Thymus (tissue), 11 donors: ENCODE results near the gene LUC7L2. TPM values are rescaled to one million over a fixed set of nuclear protein-coding genes. Genes with fewer than 3 reads are reported as not detected.
A peak's percentile ranks its signal among the peaks of the same experiment; 100 is the strongest.
"Not testable (repeated sequence)": the region's sequence is repeated elsewhere in the genome, so short reads cannot be mapped to it uniquely, and the experiment has no call there.

ENCODE experiments used
- DNase-seq, 9 donors: peaks; one replicate each; pipeline ENCODE4 v3.0.0-alpha.2; 2013; ENCODE audit warnings: low spot score in 9 of 9, low read depth in 6 of 9, missing footprints in 1 of 9
- H3K27ac ChIP-seq, 2 donors: one replicate each; pipeline ENCODE4 v1.5.1; 2013; ENCODE audit warnings: control low read depth in 1 of 2, low read depth in 1 of 2, low read length in 1 of 2, mild to moderate bottlenecking in 1 of 2, moderate library complexity in 1 of 2
- H3K27me3 ChIP-seq, 2 donors: one replicate each; pipeline ENCODE4 v1.5.1; 2013; ENCODE audit warnings: low read length in 1 of 2; ENCODE audit not compliant: control insufficient read depth in 2 of 2, insufficient read depth in 1 of 2
- H3K36me3 ChIP-seq, 2 donors: one replicate each; pipeline ENCODE4 v1.5.1; 2013; ENCODE audit warnings: low read length in 1 of 2, mild to moderate bottlenecking in 1 of 2, moderate library complexity in 1 of 2; ENCODE audit not compliant: control insufficient read depth in 2 of 2, insufficient read depth in 2 of 2
- H3K4me1 ChIP-seq, 2 donors: one replicate each; pipeline ENCODE4 v1.5.1; 2013; ENCODE audit warnings: low read length in 2 of 2; ENCODE audit not compliant: control insufficient read depth in 2 of 2, insufficient read depth in 2 of 2
- H3K4me3 ChIP-seq, 2 donors: one replicate each; pipeline ENCODE4 v1.5.1; 2013; ENCODE audit warnings: low read length in 2 of 2, control low read depth in 1 of 2, mild to moderate bottlenecking in 1 of 2
- H3K9me3 ChIP-seq, 2 donors: one replicate each; pipeline ENCODE4 v1.5.1; 2013; ENCODE audit warnings: low read length in 1 of 2, mild to moderate bottlenecking in 1 of 2; ENCODE audit not compliant: control insufficient read depth in 2 of 2, insufficient read depth in 1 of 2
- WGBS: extraction: QIAGEN DNeasy Blood & Tissue Kit; methylation state at CpG from one replicate; pipeline ENCODE4 v1.1.7; 2013; 5-methylcytosine and 5-hydroxymethylcytosine counted together
- polyA plus RNA-seq: library from polyadenylated mRNA; stranded (reverse); fragments of 200-250 nt; gene quantifications from one replicate; pipeline ENCODE4 v1.2.3, GENCODE V29; 2013
- total RNA-seq: library from RNA; stranded (reverse); fragments of 120-200 nt; gene quantifications from one replicate; pipeline ENCODE4 v1.2.4, GENCODE V29; 2013
- donor health status: healthy.

LUC7L2 gene
- total and polyA plus RNA-seq, 2 donors, result 44.1 to 108 TPM

DNA sequence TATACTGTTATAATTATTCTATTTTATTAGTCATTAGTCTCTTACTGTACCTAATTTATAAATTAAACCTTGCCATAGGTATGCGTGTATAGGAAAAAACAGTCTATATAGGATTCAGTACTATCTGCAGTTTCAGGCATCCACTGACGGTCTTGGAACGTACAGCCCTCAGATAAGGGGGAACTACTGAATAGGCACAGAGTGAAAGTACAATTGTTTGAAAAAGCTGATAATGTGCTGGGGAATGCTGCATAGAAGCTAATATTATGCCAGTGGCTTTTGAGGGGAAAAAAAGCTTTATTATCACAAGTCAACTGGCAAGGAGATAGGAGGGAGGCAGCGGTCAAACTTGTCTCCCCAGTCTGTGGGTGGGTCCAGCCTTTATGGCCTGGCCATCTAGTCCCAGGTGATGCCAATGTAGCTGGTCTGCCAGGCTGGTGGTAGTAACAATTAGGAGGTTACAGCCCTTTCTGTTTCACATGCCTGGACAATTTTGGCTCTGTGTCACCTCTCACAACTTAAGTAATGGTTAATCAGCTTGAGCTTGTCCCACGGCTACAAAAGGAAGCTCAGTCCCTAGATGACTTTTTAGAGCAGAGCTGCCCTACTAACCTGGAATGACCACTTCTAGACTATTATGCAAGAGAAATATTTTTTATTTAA, 26.9 kb upstream of the LUC7L2 start:
- no peaks in the 10 kb centered on the region for H3K27me3 ChIP-seq
- H3K36me3 ChIP-seq, result no peaks in the 10 kb centered on the region
- no peaks in the 10 kb centered on the region for H3K9me3 ChIP-seq
- 95% methylated on average over 5 of the region's 5 CpGs for WGBS
- no peak overlapping the region for H3K4me3 ChIP-seq
- H3K4me1 ChIP-seq, result no peaks in the 10 kb centered on the region
- H3K27ac ChIP-seq, result no peak overlapping the region
- no peak for DNase-seq

DNA sequence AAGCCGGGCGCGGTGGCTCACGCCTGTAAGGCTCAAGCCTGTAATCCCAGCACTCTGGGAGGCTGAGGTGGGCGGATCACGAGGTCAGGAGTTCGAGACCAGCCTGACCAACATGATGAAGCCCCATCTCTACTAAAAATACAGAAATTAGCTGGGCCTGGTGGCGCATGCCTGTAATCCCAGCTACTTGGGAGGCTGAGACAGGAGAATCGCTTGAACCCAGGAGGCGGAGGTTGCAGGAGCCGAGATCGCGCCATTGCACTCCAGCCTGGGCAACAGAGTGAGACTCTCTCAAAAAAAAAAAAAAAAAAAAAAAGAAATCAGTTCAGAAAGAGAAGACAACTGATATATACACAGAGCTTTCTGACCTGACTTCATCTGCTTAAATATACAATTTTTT, 26.3 kb upstream of the LUC7L2 start:
- not testable (repeated sequence) for H3K4me3 ChIP-seq, H3K27ac ChIP-seq, H3K9me3 ChIP-seq, H3K27me3 ChIP-seq, DNase-seq, H3K36me3 ChIP-seq, H3K4me1 ChIP-seq
- 98% methylated on average over 13 of the region's 13 CpGs for WGBS

DNA sequence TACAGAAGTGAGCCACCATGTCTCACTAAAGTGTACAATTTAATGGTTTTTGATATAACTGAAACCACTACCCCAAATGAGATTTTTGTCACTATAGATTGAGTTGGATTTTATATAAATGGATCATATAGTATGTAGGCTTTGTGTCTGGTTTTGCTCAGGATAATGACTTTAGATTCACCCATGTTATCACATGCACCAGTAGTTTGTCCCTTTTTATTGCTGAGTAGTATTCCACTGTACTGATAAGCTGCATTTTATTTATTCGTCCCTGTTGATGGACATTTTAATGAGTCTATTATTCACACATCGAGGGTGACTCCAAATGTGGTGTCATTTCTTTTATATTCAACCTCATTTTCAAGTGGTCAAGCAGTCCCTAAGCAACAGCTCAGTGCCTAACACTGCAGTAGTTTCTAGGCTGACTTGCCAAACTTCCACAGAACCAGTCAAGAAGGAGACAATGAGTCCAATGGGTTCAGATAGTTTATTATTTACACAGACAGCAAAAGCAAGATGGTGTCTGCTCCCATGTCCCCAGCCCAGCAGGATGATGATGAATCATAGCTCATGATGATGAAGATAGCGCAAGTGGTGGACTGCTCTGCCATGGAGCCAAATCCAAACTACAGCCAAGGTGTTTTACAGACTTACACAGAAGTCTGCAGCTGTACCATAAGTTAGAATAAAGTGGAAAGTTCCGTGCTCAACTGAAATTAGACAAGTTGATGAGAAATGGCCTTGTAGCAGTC, 25.1 kb upstream of the LUC7L2 start:
- no peaks in the 10 kb centered on the region for H3K9me3 ChIP-seq
- H3K36me3 ChIP-seq, result no peaks in the 10 kb centered on the region
- H3K4me1 ChIP-seq, result no peaks in the 10 kb centered on the region
- no peaks in the 10 kb centered on the region for H3K27me3 ChIP-seq
- DNase-seq, result no peak
- H3K27ac ChIP-seq, result no peak overlapping the region
- H3K4me3 ChIP-seq, result no peak overlapping the region
- 97% methylated on average over 4 of the region's 4 CpGs for WGBS

DNA sequence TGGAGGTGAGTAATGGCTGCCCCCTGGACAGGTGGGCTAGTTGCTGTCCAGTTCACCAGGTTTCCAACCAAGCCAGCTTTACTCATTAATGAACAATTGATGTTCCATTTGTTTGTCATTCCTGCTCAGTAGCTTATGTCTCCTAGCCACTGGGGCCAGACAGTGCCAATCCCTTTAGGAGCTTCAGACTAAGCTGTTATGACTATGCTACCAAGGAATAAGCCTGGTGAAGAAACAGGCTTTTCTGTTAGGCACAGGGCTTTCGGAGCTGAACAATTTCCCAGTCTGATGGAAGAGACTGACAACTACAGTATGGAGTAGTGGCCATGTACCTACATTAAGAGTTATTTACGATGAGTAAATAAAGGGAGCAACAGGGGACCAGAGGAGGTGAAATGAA, 20.7 kb upstream of the LUC7L2 start:
- H3K36me3 ChIP-seq, result no peaks in the 10 kb centered on the region
- H3K27ac ChIP-seq, result no peak overlapping the region
- H3K9me3 ChIP-seq, result peaks cover 0 to 6% of the 10 kb centered on the region in 2 donors
- no peak overlapping the region for H3K4me3 ChIP-seq
- no peaks in the 10 kb centered on the region for H3K27me3 ChIP-seq
- DNase-seq, result no peak
- H3K4me1 ChIP-seq, result peaks cover 5 to 8% of the 10 kb centered on the region in 2 donors
- 96% methylated on average over 2 of the region's 2 CpGs for WGBS

DNA sequence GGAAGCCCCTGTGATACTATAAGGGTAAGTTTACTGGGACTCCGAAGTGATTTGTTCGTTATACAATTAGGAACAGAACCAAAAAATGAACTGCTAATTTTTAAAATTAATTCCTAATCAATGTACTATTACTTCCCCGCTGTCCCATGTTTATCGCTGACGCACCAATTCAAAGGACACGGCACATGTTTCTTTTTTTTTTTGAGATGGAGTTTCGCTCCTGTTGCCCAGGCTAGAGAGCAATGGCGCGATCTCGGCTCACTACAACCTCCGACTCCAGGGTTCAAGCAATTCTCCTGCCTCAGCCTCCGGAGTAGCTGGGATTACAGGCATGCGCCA, 20.0 kb upstream of the LUC7L2 start:
- Histone ChIP-seq H3K4me1 (peaks cover 5 to 8% of the 10 kb centered on the region in 2 donors), H3K27me3 (no peaks in the 10 kb centered on the region), H3K27ac (peak overlapping the region; percentile 99 to 100), H3K9me3 (peaks cover 0 to 6% of the 10 kb centered on the region in 2 donors), H3K4me3 (peak overlapping the region; percentile 92 to 94), H3K36me3 (no peaks in the 10 kb centered on the region)
- no peak for DNase-seq
- WGBS, result 76% methylated on average over 13 of the region's 13 CpGs

DNA sequence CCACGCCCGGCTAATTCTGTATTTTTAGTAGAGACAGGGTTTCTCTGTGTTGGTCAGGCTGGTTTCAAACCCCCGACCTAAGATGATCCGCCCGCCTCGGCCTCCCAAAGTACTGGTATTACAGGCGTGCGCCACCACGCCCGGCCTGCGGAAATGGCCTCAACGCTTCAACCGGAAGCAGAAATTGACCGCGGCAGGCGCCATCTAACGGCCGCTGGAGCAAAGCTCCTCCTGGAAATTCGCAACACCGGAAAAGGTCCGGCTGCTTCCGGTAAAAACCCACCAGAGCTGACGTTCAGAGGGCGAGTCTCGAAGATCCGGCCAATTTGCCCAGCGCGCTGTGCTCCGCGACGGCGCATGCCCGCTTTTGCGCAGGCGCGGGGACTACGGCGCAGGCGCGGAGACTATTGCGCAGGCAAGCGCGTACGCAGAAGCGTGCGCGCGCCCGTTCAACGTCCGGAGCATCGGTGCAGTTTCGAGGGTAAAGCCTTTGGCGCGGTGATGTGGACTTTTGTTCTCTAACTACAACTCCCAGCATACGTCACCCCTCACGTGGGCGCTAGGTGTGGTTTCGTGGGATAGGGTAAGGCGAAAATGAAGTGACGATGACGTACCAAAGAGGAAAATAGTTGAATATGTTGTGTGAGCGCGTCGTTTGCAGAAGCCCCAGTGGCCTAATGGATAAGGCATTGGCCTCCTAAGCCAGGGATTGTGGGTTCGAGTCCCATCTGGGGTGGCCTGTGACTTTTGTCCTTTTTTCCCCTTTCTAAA, 19.5 kb upstream of the LUC7L2 start:
- H3K27me3 ChIP-seq, result no peaks in the 10 kb centered on the region
- H3K4me3 ChIP-seq, result peak overlapping the region; percentile 92 to 94
- H3K9me3 ChIP-seq, result peaks cover 0 to 6% of the 10 kb centered on the region in 2 donors
- no peaks in the 10 kb centered on the region for H3K36me3 ChIP-seq
- peak overlapping the region; percentile 99 to 100 for H3K27ac ChIP-seq
- 3% methylated on average over 66 of the region's 66 CpGs for WGBS
- DNase-seq, result peak; percentile 99 to 100 (median 100)
- peaks cover 5 to 8% of the 10 kb centered on the region in 2 donors for H3K4me1 ChIP-seq

DNA sequence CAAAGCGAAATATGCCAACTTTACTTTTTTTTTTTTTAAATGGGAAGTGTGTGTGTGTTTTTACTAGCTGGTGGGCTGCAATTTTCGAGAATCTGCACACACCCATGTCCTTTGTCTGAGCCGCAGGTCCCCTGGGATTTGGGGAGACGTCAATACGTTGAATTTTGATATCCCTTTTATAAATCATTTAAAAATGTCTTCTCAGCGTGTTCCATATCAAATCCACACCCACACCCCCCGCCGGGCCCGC, 19.0 kb upstream of the LUC7L2 start:
- Histone ChIP-seq H3K27ac (peak overlapping the region; percentile 99 to 100), H3K36me3 (no peaks in the 10 kb centered on the region), H3K4me3 (peak overlapping the region; percentile 92 to 94), H3K27me3 (no peaks in the 10 kb centered on the region), H3K9me3 (peaks cover 0 to 6% of the 10 kb centered on the region in 2 donors), H3K4me1 (peaks cover 5 to 8% of the 10 kb centered on the region in 2 donors)
- DNase-seq, result no peak
- under 1% methylated on average over 9 of the region's 9 CpGs for WGBS

DNA sequence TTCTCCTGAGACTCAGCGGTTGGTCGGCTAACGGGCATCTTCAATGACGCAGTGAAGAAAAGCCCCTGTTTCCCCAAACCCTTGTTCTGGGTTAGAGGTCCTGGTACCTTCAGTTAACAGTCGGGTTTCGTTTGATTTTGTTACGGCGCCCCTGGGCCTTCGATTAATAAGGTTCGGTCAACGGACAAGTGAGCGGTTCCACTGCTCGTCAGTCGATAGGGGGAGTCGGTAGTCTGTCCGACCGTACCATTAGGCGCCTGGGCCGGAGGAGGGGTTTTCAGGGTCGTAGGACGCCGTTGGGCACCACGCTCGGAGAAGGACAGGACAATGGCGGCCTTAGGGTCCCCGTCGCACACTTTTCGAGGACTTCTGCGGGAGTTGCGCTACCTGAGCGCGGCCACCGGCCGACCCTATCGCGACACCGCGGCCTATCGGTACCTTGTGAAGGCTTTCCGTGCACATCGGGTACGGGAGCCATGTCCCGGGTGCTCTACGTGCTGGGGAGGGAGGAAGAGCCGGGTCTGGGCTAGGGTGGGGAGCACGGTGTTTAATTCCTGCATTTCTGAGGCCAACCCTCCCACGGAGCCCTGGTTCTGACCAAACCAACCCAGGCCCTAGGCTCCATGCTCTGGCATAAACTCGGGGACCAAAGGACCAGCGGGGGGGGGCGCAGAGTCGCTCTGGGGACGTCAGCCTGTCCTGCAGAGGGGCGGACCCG, 18.5 kb upstream of the LUC7L2 start, which contains the start of gene FMC1:
Gene FMC1, plus strand, starts transcription at position 280 of the 718 bp plus-strand sequence. Its CDS starts 48 bp downstream, at position 328.
- H3K27me3 ChIP-seq, result no peaks in the 10 kb centered on the region
- peak; percentile 80 to 94 (median 86) for DNase-seq
- H3K9me3 ChIP-seq, result peaks cover 0 to 6% of the 10 kb centered on the region in 2 donors
- peak within 1 kb of the TSS; percentile 92 to 94 for H3K4me3 ChIP-seq
- no peaks in the 10 kb centered on the region for H3K36me3 ChIP-seq
- WGBS, result under 1% methylated on average over 54 of the region's 54 CpGs
- peaks cover 5 to 8% of the 10 kb centered on the region in 2 donors for H3K4me1 ChIP-seq
- peak within 1 kb of the TSS; percentile 99 to 100 for H3K27ac ChIP-seq
